ENCODE results near the gene CPOX. TPM values are rescaled to one million over a fixed set of nuclear protein-coding genes. Genes with fewer than 3 reads are reported as not detected.

Gene CPOX
- total RNA-seq, 1 experiment from 2014 or later: 28.8 TPM

- no peak for DNase-seq (ENCODE audit: low spot score)
Observed at GRCh38 chr3:98536456-98537017, 56.9 kb downstream of the CPOX start.

DNA sequence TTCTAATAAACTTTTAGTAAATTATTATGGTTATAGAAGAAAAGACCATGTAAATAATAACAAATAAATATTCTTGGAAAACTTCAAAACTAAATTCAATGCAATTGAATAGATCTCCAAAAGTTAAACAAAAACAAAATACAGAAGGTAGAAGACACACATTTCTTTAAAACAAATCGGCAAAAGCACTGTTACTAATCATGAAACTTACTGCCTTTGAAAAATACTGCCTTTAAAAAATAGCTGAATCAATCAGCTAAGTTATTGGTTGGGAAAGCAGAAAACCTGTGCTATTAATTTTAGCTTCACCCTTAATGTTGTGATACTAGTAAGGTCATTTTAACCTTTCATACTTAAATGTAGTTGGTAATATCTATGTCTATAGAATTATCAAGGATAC, 58.7 kb downstream of the CPOX start:
- no peak for DNase-seq (ENCODE audit: low spot score)

DNA sequence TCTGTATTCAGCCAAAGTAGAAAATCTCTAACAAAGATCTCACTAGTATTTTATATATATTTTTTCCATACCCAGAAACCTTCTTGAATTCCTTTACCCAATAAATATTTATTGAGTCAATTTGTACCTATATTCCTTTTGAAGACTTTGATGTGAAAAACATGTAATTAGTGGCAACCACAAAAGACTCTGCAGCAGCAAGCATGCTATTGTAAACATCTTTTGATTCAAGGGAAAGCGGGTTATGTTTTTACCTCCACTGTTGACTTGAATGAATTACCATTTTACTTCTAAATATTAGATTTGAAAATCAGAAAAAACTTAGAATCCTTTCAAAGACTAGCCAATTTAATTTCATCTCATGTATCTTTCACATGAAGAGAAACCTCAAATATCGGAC, 59.2 kb downstream of the CPOX start:
- no peak for DNase-seq (ENCODE audit: low spot score)

DNA sequence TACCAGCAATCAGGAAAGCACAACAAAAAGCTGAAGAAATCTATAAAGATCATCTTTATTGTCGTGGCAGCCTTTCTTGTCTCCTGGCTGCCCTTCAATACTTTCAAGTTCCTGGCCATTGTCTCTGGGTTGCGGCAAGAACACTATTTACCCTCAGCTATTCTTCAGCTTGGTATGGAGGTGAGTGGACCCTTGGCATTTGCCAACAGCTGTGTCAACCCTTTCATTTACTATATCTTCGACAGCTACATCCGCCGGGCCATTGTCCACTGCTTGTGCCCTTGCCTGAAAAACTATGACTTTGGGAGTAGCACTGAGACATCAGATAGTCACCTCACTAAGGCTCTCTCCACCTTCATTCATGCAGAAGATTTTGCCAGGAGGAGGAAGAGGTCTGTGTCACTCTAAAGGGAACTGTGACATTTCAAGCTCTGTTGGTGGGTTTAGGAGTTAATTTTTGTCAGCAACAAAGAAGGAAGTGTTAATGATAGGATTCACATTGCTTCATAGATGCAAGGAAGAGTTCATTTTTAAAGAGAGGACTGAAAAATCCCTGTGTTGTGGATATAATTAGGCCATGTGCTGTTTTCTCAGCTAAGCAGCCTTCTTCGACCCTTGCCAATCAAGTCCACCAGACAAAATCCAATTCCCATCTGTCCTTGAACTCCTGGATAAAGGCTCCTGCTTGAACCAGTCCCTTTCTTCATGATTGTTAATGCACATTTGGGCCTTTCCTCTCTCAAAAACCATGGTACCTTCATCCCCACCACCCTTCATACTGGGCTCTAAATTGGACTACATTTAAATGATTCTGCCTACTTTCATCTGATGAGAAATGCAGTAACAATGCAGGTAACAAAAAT, 60.5 kb downstream of the CPOX start:
- no peak for DNase-seq (ENCODE audit: low spot score)

DNA sequence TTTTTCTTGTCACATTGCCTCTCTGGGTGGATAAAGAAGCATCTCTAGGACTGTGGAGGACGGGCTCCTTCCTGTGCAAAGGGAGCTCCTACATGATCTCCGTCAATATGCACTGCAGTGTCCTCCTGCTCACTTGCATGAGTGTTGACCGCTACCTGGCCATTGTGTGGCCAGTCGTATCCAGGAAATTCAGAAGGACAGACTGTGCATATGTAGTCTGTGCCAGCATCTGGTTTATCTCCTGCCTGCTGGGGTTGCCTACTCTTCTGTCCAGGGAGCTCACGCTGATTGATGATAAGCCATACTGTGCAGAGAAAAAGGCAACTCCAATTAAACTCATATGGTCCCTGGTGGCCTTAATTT, 61.2 kb downstream of the CPOX start:
- no peak for DNase-seq (ENCODE audit: low spot score)

DNA sequence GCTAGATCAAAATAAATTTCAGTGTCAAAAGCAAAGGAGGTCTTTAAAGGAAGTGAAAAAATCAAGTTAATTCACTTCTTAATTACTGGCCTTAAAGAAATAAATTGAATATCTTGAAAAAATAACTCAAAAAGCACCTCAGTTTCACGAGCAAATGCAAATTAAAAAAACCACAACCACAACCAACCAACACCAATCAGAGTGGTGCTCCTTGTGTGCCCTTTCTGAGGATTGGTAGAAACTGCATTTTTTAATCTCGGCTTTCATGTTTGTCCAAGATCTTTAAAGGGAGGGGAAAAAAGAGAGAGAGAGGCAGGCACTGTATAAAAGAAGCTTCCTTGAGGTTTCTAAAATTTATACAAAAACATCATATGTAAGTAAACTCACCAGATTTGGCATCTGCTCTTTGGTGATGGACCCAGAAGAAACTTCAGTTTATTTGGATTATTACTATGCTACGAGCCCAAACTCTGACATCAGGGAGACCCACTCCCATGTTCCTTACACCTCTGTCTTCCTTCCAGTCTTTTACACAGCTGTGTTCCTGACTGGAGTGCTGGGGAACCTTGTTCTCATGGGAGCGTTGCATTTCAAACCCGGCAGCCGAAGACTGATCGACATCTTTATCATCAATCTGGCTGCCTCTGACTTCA, 61.7 kb downstream of the CPOX start, which contains the start of gene GPR15:
TSS of gene GPR15 (plus strand) at position 357 of the 653 bp plus-strand sequence. CDS start at position 413, 56 bp downstream.
- DNase-seq (ENCODE audit: low spot score): no peak

DNA sequence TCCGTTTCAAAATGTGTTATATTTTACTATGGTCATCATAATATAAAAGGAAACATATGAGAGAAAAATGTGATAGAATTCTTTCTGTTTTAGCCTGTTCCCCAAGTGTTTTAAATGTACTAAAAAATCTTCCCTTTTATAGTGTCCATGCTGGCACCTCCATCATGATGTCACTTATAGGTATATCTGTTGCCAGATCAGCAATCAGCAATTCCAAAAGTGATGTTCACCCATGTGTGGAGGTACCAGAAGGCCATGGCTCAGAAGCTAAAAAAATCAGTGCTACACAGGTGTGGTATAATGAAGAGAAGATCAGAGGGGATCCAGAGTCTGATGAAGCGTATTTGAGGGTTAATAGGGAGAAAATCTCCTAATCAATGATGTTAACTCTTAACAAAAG, 62.7 kb downstream of the CPOX start:
- no peak for DNase-seq (ENCODE audit: low spot score)

DNA sequence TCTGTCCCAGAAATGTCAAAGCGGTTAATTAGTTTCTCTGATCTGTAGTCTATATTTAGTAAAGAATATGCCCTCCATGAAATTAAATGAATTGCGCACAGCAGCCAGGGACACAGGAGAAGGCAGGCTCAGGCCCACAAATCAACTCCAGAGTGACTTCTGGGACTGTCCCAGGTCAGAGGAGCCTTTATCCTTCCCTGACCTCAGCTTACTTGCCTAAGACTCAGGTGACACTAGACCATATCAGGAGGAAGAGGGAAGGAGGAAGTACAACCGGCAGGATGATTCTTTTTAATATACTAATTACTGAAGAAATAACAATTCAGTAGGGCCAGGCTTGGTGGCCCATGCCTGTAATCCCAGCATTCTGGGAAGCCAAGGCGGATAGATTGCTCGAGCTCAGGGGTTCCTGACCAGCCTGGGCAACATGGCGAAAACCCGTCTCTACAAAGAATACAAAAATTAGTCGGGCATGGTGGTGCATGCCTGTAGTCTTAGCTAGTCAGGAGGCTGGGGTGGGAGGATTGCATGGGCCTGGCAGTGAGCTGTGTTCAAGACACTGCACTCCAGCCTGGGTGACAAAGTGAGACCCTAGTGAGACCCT, 63.5 kb downstream of the CPOX start:
- no peak for DNase-seq (ENCODE audit: low spot score)

Other genes with a start within 250 kb of the CPOX start
- not detected in 2 replicates for gene OR5K4, start 239.8 kb downstream of the CPOX start, total RNA-seq (2014; rRNA removed; shearing (Covaris generic))
- not detected in 2 replicates for gene OR5K3, start 202.9 kb downstream of the CPOX start, total RNA-seq (2014; rRNA removed; shearing (Covaris generic))
- not detected in 2 replicates for gene OR5K1, start 130.4 kb downstream of the CPOX start, total RNA-seq (2014; rRNA removed; shearing (Covaris generic))
- gene OR5K2, start 95.9 kb downstream of the CPOX start, total RNA-seq (2014; rRNA removed; shearing (Covaris generic)): not detected in 2 replicates
- 25.1 and 31.5 TPM in 2 replicates for gene CLDND1, start 70.7 kb downstream of the CPOX start, total RNA-seq (2014; rRNA removed; shearing (Covaris generic))
- gene GPR15, start 61.6 kb downstream of the CPOX start, total RNA-seq (2014; rRNA removed; shearing (Covaris generic)): not detected in 2 replicates
- 0.25 and 3.6 TPM in 2 replicates for gene ST3GAL6, start 169.7 kb upstream of the CPOX start, total RNA-seq (2014; rRNA removed; shearing (Covaris generic))

All from HT-29 (cell line).